A673 (cell line): ENCODE data around the gene DCP2. TPM values are rescaled to one million over a fixed set of nuclear protein-coding genes. Genes with fewer than 3 reads are reported as not detected.

ENCODE experiments used
- BruUV-seq: library from RNA; stranded (reverse); fragments of 400-500 nt; replicated peaks from 2 replicates; lab custom pipeline; 2021; lab: Mats Ljungman, UMichigan
- CTCF ChIA-PET: fragments of 300-600 bp; sonication (Branson Sonifier 250); formaldehyde crosslinking; loops from one replicate; lab custom pipeline; 2022; ENCODE audit warnings: antibody characterized with exemption; lab: Charles Lee
- POLR2A ChIA-PET: fragments of 300-600 bp; sonication (Branson Sonifier 250); formaldehyde crosslinking; loops from one replicate; lab custom pipeline; 2022; ENCODE audit warnings: antibody characterized with exemption; ENCODE audit not compliant: low non-redundant PET; lab: Charles Lee
- DNase-seq: peaks from one replicate; pipeline ENCODE4 v3.0.0-alpha.2; 2015; ENCODE audit warnings: low spot score
- H3K27ac ChIP-seq: fragments of 200-600 bp; sonication (generic); 2 replicates; pipeline ENCODE4 v1.5.1; 2016; ENCODE audit warnings: mixed run types, low read depth, mild to moderate bottlenecking, mixed read lengths, antibody characterized with exemption, low read length; ENCODE audit not compliant: poor library complexity, severe bottlenecking
- H3K27me3 ChIP-seq: fragments of 200-600 bp; sonication (generic); replicated peaks from 2 replicates; pipeline ENCODE4 v1.6.1; 2017; ENCODE audit warnings: mixed run types, low read depth, mild to moderate bottlenecking, mixed read lengths, antibody characterized with exemption, low read length; ENCODE audit not compliant: insufficient read depth, poor library complexity
- H3K36me3 ChIP-seq: fragments of 200-600 bp; sonication (generic); 2 replicates; pipeline ENCODE4 v1.6.1; 2016; ENCODE audit warnings: mixed run types, mild to moderate bottlenecking, mixed read lengths, antibody characterized with exemption, low read length; ENCODE audit not compliant: insufficient read depth, poor library complexity, severe bottlenecking
- H3K4me1 ChIP-seq: fragments of 200-600 bp; sonication (generic); 2 replicates; pipeline ENCODE4 v1.6.1; 2017; ENCODE audit warnings: mixed run types, mild to moderate bottlenecking, mixed read lengths, antibody characterized with exemption, low read length; ENCODE audit not compliant: insufficient read depth, poor library complexity, severe bottlenecking
- H3K4me3 ChIP-seq: fragments of 200-600 bp; sonication (generic); 2 replicates; pipeline ENCODE4 v1.5.1; 2016; ENCODE audit warnings: low read depth, mixed run types, mild to moderate bottlenecking, mixed read lengths, low read length; ENCODE audit not compliant: poor library complexity, severe bottlenecking
- H3K9me3 ChIP-seq: fragments of 200-600 bp; sonication (generic); 2 replicates; pipeline ENCODE4 v1.6.1; 2016; ENCODE audit warnings: mixed run types, low read depth, mild to moderate bottlenecking, mixed read lengths, antibody characterized with exemption, low read length; ENCODE audit not compliant: poor library complexity, severe bottlenecking
- CTCF ChIP-seq: fragments of 300-800, 200-600 bp; sonication (generic); conservative IDR thresholded peaks from 2 replicates; pipeline ENCODE4 v1.5.1; 2017; ENCODE audit warnings: low read depth, mild to moderate bottlenecking, antibody characterized with exemption, low read length, moderate library complexity, mixed read lengths
- EZH2 ChIP-seq: fragments of 200-600 bp; sonication (generic); IDR thresholded peaks from 2 replicates; pipeline ENCODE4 v1.6.1; 2017; ENCODE audit warnings: borderline replicate concordance, low read depth, mild to moderate bottlenecking, mixed read lengths, antibody characterized with exemption, low read length; ENCODE audit not compliant: poor library complexity, severe bottlenecking
- intact Hi-C: fragments of 100-400 bp; cut with micrococcal nuclease; formaldehyde crosslinking; loops from one replicate; pipeline ENCODE4 v1.10.0; 2022; ENCODE audit not compliant: unreplicated experiment
- total RNA-seq: library from RNA; stranded (reverse); gene quantifications from 2 replicates; pipeline ENCODE4 v1.2.3, GENCODE V29; 2021

The DCP2 gene
- total RNA-seq, 1 experiment from 2014 or later = 73.5 TPM

- no peak overlapping the region for H3K27ac ChIP-seq
- no peaks in the 10 kb centered on the region for H3K9me3 ChIP-seq
- no peaks in the 10 kb centered on the region for H3K27me3 ChIP-seq
- BruUV-seq = no TSS peak
- no peak overlapping the region for H3K4me3 ChIP-seq
- TF ChIP-seq CTCF (no peak), EZH2 (no peak)
- H3K4me1 ChIP-seq = peaks cover 14% of the 10 kb centered on the region
- H3K36me3 ChIP-seq = no peaks in the 10 kb centered on the region
- intact Hi-C loops = no loop called here
- DNase-seq = no peak
- CTCF ChIA-PET = no interaction called here
- POLR2A ChIA-PET = no interaction called here
Observed at GRCh38 chr5:112974901-112975300, 1.7 kb upstream of the DCP2 start.

GRCh38 chr5:112975721-112976431 lies 722 bp upstream of the DCP2 start:
- H3K27me3 ChIP-seq = no peaks in the 10 kb centered on the region
- TSS peak; percentile 93 for BruUV-seq
- H3K4me1 ChIP-seq = peaks cover 14% of the 10 kb centered on the region
- no peak for TF ChIP-seq EZH2
- TF ChIP-seq CTCF = no peak
- POLR2A ChIA-PET = interaction anchor here (0.8 kb wide), 1 partner anchor 38 kb away, joined by 4 read pairs; no protein-coding TSS in a partner anchor
- peak overlapping the region; percentile 76 for H3K4me3 ChIP-seq
- peaks cover under 1% of the 10 kb centered on the region for H3K36me3 ChIP-seq
- H3K27ac ChIP-seq = peak overlapping the region; percentile 88
- CTCF ChIA-PET = no interaction called here
- intact Hi-C loops = no loop called here
- no peaks in the 10 kb centered on the region for H3K9me3 ChIP-seq
- no peak for DNase-seq

- Histone ChIP-seq H3K4me3 (peak overlapping the region; percentile 76), H3K4me1 (peaks cover 14% of the 10 kb centered on the region), H3K27ac (peak overlapping the region; percentile 88), H3K9me3 (no peaks in the 10 kb centered on the region), H3K27me3 (no peaks in the 10 kb centered on the region), H3K36me3 (peaks cover 9% of the 10 kb centered on the region)
- ChIA-PET CTCF (no interaction called here), POLR2A (no interaction called here)
- BruUV-seq = TSS peak; percentile 70
- intact Hi-C loops = no loop called here
- TF ChIP-seq EZH2 (no peak), CTCF (no peak)
- peak; percentile 19 for DNase-seq
Observed at GRCh38 chr5:112977440-112977861, 853 bp downstream of the DCP2 start.
